NCI-H1694 (cell line): ENCODE results near the gene IGF2R.
"Not testable (repeated sequence)": the region's sequence is repeated elsewhere in the genome, so short reads cannot be mapped to it uniquely, and the experiment has no call there.

ENCODE experiments used
- DNase-seq: peaks from one replicate; lab custom pipeline; 2025; lab: John Stamatoyannopoulos, UW

Gene IGF2R

GRCh38 chr6:160127270-160128124 is 158.6 kb downstream of the IGF2R start:
- no peak for DNase-seq

DNA sequence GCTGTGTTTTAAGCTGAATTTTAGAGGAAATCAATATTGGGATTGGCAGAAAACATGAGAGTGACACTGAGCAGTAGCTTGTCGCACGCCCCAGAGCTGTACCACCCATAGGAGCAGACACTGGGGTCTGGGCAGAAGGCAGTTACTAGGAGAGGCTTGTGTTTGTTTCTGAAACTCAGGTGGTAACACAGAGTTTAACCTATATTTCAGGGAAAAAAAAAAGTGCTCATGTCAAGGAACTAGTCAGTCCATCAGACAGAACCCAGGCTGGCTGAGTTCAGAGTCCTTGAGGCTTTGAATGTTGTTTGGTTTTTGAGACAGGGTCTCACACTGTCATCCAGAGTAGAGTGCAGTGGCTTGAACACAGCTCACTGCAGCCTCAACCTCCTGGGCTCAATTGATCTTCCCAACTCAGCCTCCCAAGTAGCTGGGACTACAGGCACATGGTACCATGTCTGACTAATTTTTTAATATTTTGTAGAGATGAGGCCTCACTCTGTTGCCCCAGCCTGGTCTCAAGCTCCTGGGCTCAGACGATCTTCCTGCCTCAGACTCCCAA is 159.3 kb downstream of the IGF2R start:
- no peak for DNase-seq

DNA sequence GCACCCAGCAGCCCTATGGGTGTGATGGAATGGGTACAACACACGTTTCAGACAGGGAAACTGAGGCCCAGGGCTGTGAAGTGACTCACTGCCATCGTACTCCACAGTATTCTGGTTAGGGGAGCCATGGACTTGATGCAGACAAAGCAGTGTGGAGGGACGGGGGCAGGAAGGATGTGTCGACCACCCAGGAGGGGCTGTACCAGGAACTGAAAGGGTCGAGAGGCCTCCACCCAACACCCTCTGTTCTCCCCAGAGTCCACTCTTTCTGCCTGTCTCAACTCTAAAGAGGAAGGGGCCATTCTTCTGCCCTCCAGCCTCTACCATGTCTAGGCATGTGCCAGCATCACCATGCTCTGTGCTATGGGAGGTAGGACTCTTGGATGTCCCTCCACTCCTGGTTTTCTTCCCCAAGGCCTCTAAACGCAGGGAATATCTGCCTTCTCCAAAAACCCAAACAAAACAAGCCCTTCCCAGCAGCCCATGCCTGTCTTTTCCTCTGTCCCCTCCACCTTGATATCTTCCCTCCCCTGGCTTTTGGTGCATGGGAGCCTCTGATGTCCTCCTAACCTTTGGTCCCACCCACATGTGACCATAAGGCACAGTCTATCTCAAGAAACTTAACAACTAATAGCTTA is 160.1 kb downstream of the IGF2R start:
- no peak for DNase-seq

DNA sequence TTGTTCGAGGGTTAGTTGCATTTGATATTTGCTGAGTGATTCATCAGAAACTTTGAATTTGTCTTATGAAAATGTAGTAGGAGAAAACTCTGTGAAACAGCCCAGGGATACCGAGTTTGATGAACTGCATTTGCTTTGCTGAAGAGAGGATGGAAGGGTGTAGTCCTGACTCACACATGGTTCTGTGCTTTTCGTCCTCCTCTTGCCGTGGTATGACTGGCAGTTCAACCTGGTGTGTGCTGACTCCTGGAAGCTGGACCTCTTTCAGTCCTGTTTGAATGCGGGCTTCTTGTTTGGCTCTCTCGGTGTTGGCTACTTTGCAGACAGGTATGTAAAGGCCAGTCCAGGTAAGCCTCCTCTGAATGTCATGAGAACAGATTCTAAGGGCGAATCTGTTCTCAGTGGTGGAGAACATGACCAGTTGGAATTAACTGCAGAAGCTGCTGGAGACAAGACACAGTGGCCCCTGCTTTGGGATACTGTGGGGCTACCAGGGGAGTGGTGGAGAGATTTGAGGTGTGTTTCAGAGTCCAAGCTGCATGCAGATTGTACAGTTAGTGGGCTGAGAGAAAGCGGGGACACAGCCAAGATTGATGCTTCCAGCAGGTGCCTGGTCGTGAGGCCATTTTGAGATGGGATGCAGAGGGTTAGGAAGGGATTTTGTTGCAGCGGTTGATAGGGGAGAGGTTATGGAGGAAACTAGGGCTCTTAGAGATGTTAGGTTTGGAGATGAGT is 161.2 kb downstream of the IGF2R start:
- no peak for DNase-seq

GRCh38 chr6:160130729-160131484 is 162.0 kb downstream of the IGF2R start:
- no peak for DNase-seq

GRCh38 chr6:160131636-160132296 is 162.9 kb downstream of the IGF2R start:
- DNase-seq: no peak

- DNase-seq: no peak
Measured at GRCh38 chr6:160132297-160132637, 163.4 kb downstream of the IGF2R start.

- DNase-seq: no peak
Measured at GRCh38 chr6:160132776-160133338, 164.0 kb downstream of the IGF2R start.

- no peak for DNase-seq
Measured at GRCh38 chr6:160133441-160134336, 164.8 kb downstream of the IGF2R start.

DNA sequence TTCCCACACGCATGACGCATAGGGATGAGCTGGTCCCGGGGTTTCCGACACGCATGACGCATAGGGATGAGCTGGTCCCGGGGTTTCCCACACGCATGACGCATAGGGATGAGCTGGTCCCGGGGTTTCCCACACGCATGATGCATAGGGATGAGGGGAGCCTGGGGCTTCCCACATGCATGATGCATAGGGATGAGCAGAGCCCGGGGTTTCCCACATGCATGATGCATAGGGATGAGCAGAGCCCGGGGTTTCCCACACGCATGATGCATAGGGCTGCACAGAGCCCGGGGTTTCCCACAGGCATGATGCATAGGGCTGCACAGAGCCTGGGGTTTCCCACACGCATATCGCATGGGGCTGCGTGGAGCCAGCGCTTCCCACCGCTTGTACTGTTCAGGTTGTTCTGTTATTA is 165.5 kb downstream of the IGF2R start:
- not testable (repeated sequence) for DNase-seq

GRCh38 chr6:160134779-160135547 is 166.1 kb downstream of the IGF2R start:
- DNase-seq: no peak

DNA sequence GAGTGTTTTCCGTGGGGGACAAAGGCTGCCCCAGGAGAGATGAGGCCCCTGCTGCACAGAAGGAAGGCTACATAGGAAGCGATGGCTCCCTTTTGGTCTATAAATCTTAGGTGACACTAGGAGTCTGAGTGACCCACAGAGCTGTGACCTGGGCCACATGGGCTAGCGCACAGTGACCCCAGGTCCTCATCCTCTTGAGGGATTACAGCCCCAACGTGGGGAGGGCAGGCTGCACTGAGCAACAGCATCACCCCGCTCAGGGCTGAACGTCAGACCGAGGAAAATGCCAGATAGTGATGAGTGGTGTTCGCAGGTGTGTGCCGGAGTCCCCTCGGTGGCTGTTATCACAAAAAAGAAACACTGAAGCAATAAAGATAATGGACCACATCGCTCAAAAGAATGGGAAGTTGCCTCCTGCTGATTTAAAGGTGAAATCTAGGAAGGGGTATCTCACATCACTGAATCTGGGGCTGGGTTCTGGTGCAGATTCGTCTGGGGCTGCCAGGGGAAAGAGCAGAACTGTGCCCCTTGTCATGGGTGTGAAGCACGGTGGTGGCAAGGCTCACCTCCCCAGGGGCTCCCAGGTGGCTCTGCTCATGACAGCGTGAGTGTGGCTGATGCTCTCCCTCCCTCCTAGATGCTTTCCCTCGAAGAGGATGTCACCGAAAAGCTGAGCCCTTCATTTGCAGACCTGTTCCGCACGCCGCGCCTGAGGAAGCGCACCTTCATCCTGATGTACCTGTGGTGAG is 167.2 kb downstream of the IGF2R start:
- no peak for DNase-seq

DNA sequence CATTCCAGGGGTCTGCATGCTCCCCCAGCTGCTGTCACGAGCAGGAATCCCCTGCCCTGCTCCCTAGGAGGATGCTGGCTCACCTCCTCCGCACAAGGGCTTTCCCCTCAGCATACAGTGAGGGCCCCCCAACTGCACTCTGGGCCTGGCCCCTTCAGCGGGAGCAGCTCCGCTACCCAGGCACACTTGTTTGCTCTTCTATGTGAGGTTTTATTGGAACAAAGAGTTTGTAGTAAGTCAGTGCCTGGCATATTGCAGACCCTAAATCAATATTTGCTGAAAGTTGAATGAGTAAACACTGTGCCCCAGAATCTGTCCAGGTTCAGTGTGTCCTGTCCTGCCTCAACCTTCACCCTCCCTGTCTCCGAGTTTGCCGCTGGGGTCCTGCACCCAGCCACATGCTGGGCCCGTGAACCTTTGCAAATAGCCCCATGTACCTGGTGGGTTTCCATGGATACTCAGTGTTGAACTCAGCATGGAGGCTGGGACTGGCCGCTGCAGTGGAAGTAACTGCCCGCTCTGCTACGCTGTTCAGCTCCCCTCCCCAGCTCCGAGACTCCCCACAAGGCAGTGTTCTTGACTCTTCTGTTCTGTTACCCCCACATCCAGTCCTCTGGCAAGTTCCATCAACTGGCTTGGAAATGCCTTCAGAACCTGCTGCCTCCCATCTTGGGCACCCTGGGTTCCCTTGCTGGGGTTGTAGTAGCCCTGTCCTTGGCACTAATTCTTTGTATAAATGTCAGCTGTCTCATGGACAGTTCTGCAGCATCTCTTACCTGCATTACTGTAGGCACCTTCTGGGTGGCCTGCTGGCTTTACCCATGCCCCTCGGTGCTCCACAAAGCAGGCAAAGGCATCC is 168.5 kb downstream of the IGF2R start:
- no peak for DNase-seq

GRCh38 chr6:160137989-160138835 is 169.3 kb downstream of the IGF2R start:
- peak; percentile 19 for DNase-seq

GRCh38 chr6:160138839-160139419 is 170.0 kb downstream of the IGF2R start:
- no peak for DNase-seq

DNA sequence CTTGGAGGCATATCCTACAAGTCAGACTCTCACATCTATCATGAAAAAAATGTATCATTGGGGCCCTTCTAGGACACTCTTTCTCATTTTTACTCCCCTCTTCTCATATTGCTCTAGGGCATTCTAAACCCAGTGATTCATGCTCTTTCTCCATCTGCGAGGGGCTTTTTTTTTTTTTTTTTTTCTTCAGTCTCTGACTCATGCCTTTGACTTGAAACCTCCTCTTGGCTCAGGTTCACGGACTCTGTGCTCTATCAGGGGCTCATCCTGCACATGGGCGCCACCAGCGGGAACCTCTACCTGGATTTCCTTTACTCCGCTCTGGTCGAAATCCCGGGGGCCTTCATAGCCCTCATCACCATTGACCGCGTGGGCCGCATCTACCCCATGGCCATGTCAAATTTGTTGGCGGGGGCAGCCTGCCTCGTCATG is 170.6 kb downstream of the IGF2R start:
- no peak for DNase-seq
